OCI-LY7 (cell line): Measurements from ENCODE around the gene RSRP1. TPM values are rescaled to one million over a fixed set of nuclear protein-coding genes. Genes with fewer than 3 reads are reported as not detected.

Source experiments
- BruUV-seq: library from RNA; stranded (reverse); fragments of 400-500 nt; replicated peaks from 2 replicates; lab custom pipeline; 2021; lab: Mats Ljungman, UMichigan
- CTCF ChIA-PET: fragments of 300-600 bp; sonication (Branson Sonifier 250); formaldehyde crosslinking; loops from one replicate; lab custom pipeline; 2022; ENCODE audit warnings: antibody characterized with exemption; ENCODE audit not compliant: unreplicated experiment; lab: Charles Lee
- POLR2A ChIA-PET: fragments of 300-600 bp; sonication (Branson Sonifier 250); formaldehyde crosslinking; loops from one replicate; lab custom pipeline; 2022; ENCODE audit warnings: antibody characterized with exemption; lab: Charles Lee
- DNase-seq: peaks from one replicate; pipeline ENCODE4 v3.0.0-alpha.2; 2015; ENCODE audit warnings: low spot score
- H2AFZ ChIP-seq: fragments of 200-600 bp; sonication (generic), shearing (Covaris generic); 2 replicates; pipeline ENCODE4 v1.6.1; 2014; ENCODE audit warnings: mild to moderate bottlenecking, antibody characterized with exemption, low read length, moderate library complexity
- H3K27ac ChIP-seq: fragments of 200-600 bp; sonication (generic); 2 replicates; pipeline ENCODE4 v1.5.1; 2014; ENCODE audit warnings: mixed run types, low read depth, mild to moderate bottlenecking, moderate library complexity, low read length, inconsistent platforms; ENCODE audit not compliant: poor library complexity, severe bottlenecking
- H3K36me3 ChIP-seq: fragments of 200-600 bp; sonication (generic); 2 replicates; pipeline ENCODE4 v1.6.1; 2014; ENCODE audit warnings: mild to moderate bottlenecking, antibody characterized with exemption, low read length, moderate library complexity, mixed read lengths; ENCODE audit not compliant: insufficient read depth
- H3K4me1 ChIP-seq: fragments of 200-600 bp; sonication (generic); 2 replicates; pipeline ENCODE4 v1.5.1; 2014; ENCODE audit warnings: mild to moderate bottlenecking, low read length; ENCODE audit not compliant: insufficient read depth, poor library complexity, severe bottlenecking
- H3K4me2 ChIP-seq: fragments of 200-600 bp; sonication (generic); 2 replicates; pipeline ENCODE4 v1.6.1; 2014; ENCODE audit warnings: mild to moderate bottlenecking, low read length
- H3K4me3 ChIP-seq: fragments of 200-600 bp; sonication (generic); 2 replicates; pipeline ENCODE4 v1.5.1; 2014; ENCODE audit warnings: mild to moderate bottlenecking, low read depth, low read length; ENCODE audit not compliant: poor library complexity, severe bottlenecking
- H3K79me2 ChIP-seq: fragments of 200-600 bp; sonication (generic); 2 replicates; pipeline ENCODE4 v1.6.1; 2016; ENCODE audit warnings: low read depth, mild to moderate bottlenecking, low read length, moderate library complexity, mixed read lengths; ENCODE audit not compliant: insufficient read depth
- H3K9me2 ChIP-seq: fragments of 200-600 bp; sonication (generic); 2 replicates; pipeline ENCODE4 v1.6.1; 2016; ENCODE audit warnings: mild to moderate bottlenecking, low read length, mixed read lengths; ENCODE audit not compliant: insufficient read depth
- H3K9me3 ChIP-seq: fragments of 200-600 bp; sonication (generic); 2 replicates; pipeline ENCODE4 v1.6.1; 2014; ENCODE audit warnings: mild to moderate bottlenecking, mixed run types, low read length, mixed read lengths
- H4K20me1 ChIP-seq: fragments of 200-600 bp; sonication (generic); 2 replicates; pipeline ENCODE4 v1.6.1; 2014; ENCODE audit warnings: mild to moderate bottlenecking, antibody characterized with exemption, low read length, moderate library complexity, mixed read lengths; ENCODE audit not compliant: insufficient read depth
- EZH2phosphoT487 ChIP-seq: fragments of 200-600 bp; sonication (generic); IDR thresholded peaks from 2 replicates; pipeline ENCODE4 v1.6.1; 2018; ENCODE audit warnings: low read depth, borderline replicate concordance, mild to moderate bottlenecking, mixed run types, antibody characterized with exemption, low read length, moderate library complexity, mixed read lengths
- intact Hi-C: fragments of 100-400 bp; cut with micrococcal nuclease; formaldehyde crosslinking; loops from one replicate; pipeline ENCODE4 v1.10.0; 2022; ENCODE audit not compliant: unreplicated experiment
- total RNA-seq, 2 experiments: library from RNA; depleted of rRNA in 1 of 2; stranded (reverse); fragments of >200 nt in 1 of 2; shearing (Covaris generic) in 1 of 2; gene quantifications; 2 replicates each; pipeline ENCODE4 v1.2.3, GENCODE V29; 2014 to 2022
- TF ChIP-seq, protein P1 (sequence below): fragments of 200-600 bp; sonication (generic); conservative IDR thresholded peaks from 2 replicates; pipeline ENCODE4 v1.5.1; 2014; ENCODE audit warnings: mild to moderate bottlenecking, antibody characterized with exemption, low read length, moderate library complexity, mixed read lengths

Gene RSRP1
- total RNA-seq, 2 experiments from 2014 or later: 141 to 146 TPM

DNA sequence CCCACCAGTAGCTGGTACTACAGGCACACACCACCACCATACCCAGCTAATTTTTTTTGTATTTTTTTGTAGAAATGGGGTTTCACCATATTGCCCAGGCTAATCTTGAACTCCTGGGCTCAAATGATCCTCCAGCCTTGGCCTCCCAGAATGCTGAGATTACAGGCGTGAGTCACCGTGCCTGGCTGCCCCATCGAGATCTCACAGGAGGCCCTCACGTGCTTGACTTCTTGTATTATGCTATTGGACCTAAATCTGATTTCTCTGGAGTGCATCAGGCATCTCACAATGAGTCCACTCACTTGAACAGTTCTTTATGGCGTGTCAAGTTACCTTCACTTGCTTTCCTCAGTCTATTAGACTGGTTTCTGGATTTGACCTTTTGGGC, 9.3 kb upstream of the RSRP1 start:
- no peak overlapping the region for H3K27ac ChIP-seq
- H3K36me3 ChIP-seq: no peaks in the 10 kb centered on the region
- ChIA-PET CTCF (no interaction called here), POLR2A (interaction anchor here (0.6 to 1.0 kb wide), 2 partner anchors 17 to 20 kb away, joined by 4 read pairs; no protein-coding TSS in a partner anchor)
- no TSS peak for BruUV-seq
- 0 out of 2 replicates have a peak, but pooled peaks cover 4% of the 10 kb centered on the region for H4K20me1 ChIP-seq
- H3K9me3 ChIP-seq: no peaks in the 10 kb centered on the region
- no peaks in the 10 kb centered on the region for H3K79me2 ChIP-seq
- DNase-seq: no peak
- H3K4me3 ChIP-seq: no peak overlapping the region
- H3K4me2 ChIP-seq: no peak overlapping the region
- intact Hi-C loops: no loop called here
- no peaks in the 10 kb centered on the region for H3K9me2 ChIP-seq
- TF ChIP-seq, protein P1, sequence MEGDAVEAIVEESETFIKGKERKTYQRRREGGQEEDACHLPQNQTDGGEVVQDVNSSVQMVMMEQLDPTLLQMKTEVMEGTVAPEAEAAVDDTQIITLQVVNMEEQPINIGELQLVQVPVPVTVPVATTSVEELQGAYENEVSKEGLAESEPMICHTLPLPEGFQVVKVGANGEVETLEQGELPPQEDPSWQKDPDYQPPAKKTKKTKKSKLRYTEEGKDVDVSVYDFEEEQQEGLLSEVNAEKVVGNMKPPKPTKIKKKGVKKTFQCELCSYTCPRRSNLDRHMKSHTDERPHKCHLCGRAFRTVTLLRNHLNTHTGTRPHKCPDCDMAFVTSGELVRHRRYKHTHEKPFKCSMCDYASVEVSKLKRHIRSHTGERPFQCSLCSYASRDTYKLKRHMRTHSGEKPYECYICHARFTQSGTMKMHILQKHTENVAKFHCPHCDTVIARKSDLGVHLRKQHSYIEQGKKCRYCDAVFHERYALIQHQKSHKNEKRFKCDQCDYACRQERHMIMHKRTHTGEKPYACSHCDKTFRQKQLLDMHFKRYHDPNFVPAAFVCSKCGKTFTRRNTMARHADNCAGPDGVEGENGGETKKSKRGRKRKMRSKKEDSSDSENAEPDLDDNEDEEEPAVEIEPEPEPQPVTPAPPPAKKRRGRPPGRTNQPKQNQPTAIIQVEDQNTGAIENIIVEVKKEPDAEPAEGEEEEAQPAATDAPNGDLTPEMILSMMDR: no peak
- TF ChIP-seq EZH2phosphoT487: no peak
- H2AFZ ChIP-seq: no peak overlapping the region
- peaks cover 7% of the 10 kb centered on the region for H3K4me1 ChIP-seq

DNA sequence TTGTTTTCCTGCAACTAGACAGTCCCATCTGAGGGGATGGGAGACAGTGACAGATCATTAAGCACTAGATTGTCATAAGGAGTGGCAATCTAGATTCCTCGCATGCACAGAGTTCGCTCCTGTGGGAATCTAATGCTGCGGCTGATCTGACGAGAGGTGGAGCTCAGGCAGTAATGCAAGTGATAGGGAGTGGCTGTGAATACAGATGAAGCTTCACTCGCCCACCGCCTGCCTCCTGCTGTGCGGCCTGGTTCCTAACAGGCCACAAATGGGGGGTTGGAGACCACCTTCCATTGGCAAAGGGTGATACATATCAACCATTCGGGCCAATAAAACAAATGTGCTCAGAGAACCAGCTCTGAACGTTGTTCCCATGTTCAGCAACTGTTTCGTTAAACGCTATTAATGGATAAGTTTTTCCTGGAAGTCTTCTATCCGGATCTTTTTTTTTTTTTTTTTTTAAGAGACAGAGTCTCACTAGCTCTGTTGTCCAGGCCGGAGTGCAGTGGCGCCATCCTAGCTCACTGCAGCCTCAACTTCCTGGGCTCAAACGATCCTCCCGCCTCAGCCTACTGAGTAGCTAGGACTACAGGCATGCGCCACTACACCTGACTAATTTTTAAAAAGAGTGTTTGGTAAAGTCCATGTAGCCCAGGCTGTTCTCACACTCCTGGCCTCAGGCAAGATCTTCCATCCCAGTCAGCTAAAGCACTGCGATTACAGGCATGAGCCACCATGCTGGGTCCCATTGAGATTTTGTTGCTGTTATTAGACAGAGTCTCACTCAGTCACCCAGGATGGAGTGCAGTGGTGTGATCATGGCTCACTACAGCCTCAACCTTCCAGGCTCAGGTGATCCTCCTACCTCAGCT, 8.7 kb upstream of the RSRP1 start:
- H4K20me1 ChIP-seq: 0 out of 2 replicates have a peak, but pooled peaks cover 4% of the 10 kb centered on the region
- no peak for DNase-seq
- no peaks in the 10 kb centered on the region for H3K36me3 ChIP-seq
- POLR2A ChIA-PET: interaction anchor here (0.6 to 1.0 kb wide), 2 partner anchors 16 to 21 kb away, joined by 4 read pairs; no protein-coding TSS in a partner anchor
- CTCF ChIA-PET: interaction anchor here (1.0 kb wide), 1 partner anchor 8 kb away, joined by 3 read pairs; the partner anchor contains the start of gene RSRP1
- no peaks in the 10 kb centered on the region for H3K79me2 ChIP-seq
- no peaks in the 10 kb centered on the region for H3K9me3 ChIP-seq
- no peak overlapping the region for H3K4me2 ChIP-seq
- no TSS peak for BruUV-seq
- no peak overlapping the region for H3K27ac ChIP-seq
- H2AFZ ChIP-seq: no peak overlapping the region
- H3K4me3 ChIP-seq: no peak overlapping the region
- peaks cover 7% of the 10 kb centered on the region for H3K4me1 ChIP-seq
- intact Hi-C loops: no loop called here
- no peaks in the 10 kb centered on the region for H3K9me2 ChIP-seq
- no peak for TF ChIP-seq EZH2phosphoT487
- TF ChIP-seq, protein P1: no peak
